Nephron progenitor cell (in vitro differentiated cells): ENCODE data around the gene ACTL8.

Source experiments
- DNase-seq: peaks from one replicate; pipeline ENCODE4 v3.0.0; 2021
- H3K27ac Mint-ChIP-seq: 2 replicates; pipeline ENCODE4 v1.8.0; 2021; ENCODE audit warnings: mild to moderate bottlenecking, moderate library complexity, mixed read lengths
- H3K27me3 Mint-ChIP-seq: 2 replicates; pipeline ENCODE4 v1.8.0; 2021; ENCODE audit warnings: mild to moderate bottlenecking, low read depth, mixed read lengths; ENCODE audit not compliant: poor library complexity
- H3K36me3 Mint-ChIP-seq: 2 replicates; pipeline ENCODE4 v1.8.0; 2021; ENCODE audit warnings: low read depth, mixed read lengths
- H3K4me1 Mint-ChIP-seq: 2 replicates; pipeline ENCODE4 v1.8.0; 2021; ENCODE audit warnings: mixed read lengths
- H3K4me3 Mint-ChIP-seq: 2 replicates; pipeline ENCODE4 v1.8.0; 2021; ENCODE audit warnings: mild to moderate bottlenecking, moderate library complexity, mixed read lengths
- H3K9me3 Mint-ChIP-seq: 2 replicates; pipeline ENCODE4 v1.8.0; 2021; ENCODE audit warnings: mild to moderate bottlenecking, moderate library complexity, mixed read lengths
- CTCF ChIP-seq: fragments of 200-600 bp; sonication (generic); IDR thresholded peaks from 2 replicates; pipeline ENCODE4 v1.5.0; 2021; ENCODE audit warnings: antibody characterized with exemption

ACTL8 gene

GRCh38 chr1:17789926-17790325 is 34.8 kb downstream of the ACTL8 start:
- TF ChIP-seq CTCF = no peak
- Mint-ChIP-seq H3K4me3 (no peak overlapping the region), H3K9me3 (no peaks in the 10 kb centered on the region), H3K27me3 (peaks cover 19% of the 10 kb centered on the region), H3K36me3 (no peaks in the 10 kb centered on the region), H3K27ac (no peak overlapping the region), H3K4me1 (peaks cover 31% of the 10 kb centered on the region)
- no peak for DNase-seq

- H3K27ac Mint-ChIP-seq = no peak overlapping the region
- H3K9me3 Mint-ChIP-seq = no peaks in the 10 kb centered on the region
- no peak for TF ChIP-seq CTCF
- DNase-seq = no peak
- H3K4me3 Mint-ChIP-seq = no peak overlapping the region
- peaks cover 15% of the 10 kb centered on the region for H3K27me3 Mint-ChIP-seq
- H3K4me1 Mint-ChIP-seq = peaks cover 35% of the 10 kb centered on the region
- H3K36me3 Mint-ChIP-seq = no peaks in the 10 kb centered on the region
Measured at GRCh38 chr1:17790383-17791054, 35.4 kb downstream of the ACTL8 start.

- H3K36me3 Mint-ChIP-seq = no peaks in the 10 kb centered on the region
- TF ChIP-seq CTCF = no peak
- H3K4me1 Mint-ChIP-seq = peaks cover 40% of the 10 kb centered on the region
- no peaks in the 10 kb centered on the region for H3K9me3 Mint-ChIP-seq
- no peak overlapping the region for H3K27ac Mint-ChIP-seq
- H3K4me3 Mint-ChIP-seq = no peak overlapping the region
- no peak for DNase-seq
- H3K27me3 Mint-ChIP-seq = peaks cover 14% of the 10 kb centered on the region
Measured at GRCh38 chr1:17791055-17791390, 35.9 kb downstream of the ACTL8 start.

GRCh38 chr1:17791480-17791879 is 36.3 kb downstream of the ACTL8 start:
- H3K36me3 Mint-ChIP-seq = no peaks in the 10 kb centered on the region
- H3K27ac Mint-ChIP-seq = no peak overlapping the region
- H3K9me3 Mint-ChIP-seq = no peaks in the 10 kb centered on the region
- H3K4me1 Mint-ChIP-seq = peaks cover 38% of the 10 kb centered on the region
- no peak overlapping the region for H3K4me3 Mint-ChIP-seq
- no peak for DNase-seq
- peaks cover 17% of the 10 kb centered on the region for H3K27me3 Mint-ChIP-seq
- no peak for TF ChIP-seq CTCF

GRCh38 chr1:17792421-17792820 is 37.3 kb downstream of the ACTL8 start:
- no peak for DNase-seq
- no peak overlapping the region for H3K4me3 Mint-ChIP-seq
- no peak overlapping the region for H3K27ac Mint-ChIP-seq
- H3K36me3 Mint-ChIP-seq = no peaks in the 10 kb centered on the region
- no peaks in the 10 kb centered on the region for H3K9me3 Mint-ChIP-seq
- peaks cover 37% of the 10 kb centered on the region for H3K4me1 Mint-ChIP-seq
- peaks cover 17% of the 10 kb centered on the region for H3K27me3 Mint-ChIP-seq
- no peak for TF ChIP-seq CTCF

GRCh38 chr1:17795081-17795809 is 40.1 kb downstream of the ACTL8 start:
- peaks cover 33% of the 10 kb centered on the region for H3K27me3 Mint-ChIP-seq
- no peaks in the 10 kb centered on the region for H3K9me3 Mint-ChIP-seq

More at GRCh38 chr1:17795081-17795809, 40.1 kb downstream of the ACTL8 start:
- no peak for TF ChIP-seq CTCF
- no peaks in the 10 kb centered on the region for H3K36me3 Mint-ChIP-seq
- no peak overlapping the region for H3K27ac Mint-ChIP-seq
- H3K4me1 Mint-ChIP-seq = peaks cover 13% of the 10 kb centered on the region
- no peak for DNase-seq
- no peak overlapping the region for H3K4me3 Mint-ChIP-seq
